ENCODE data around the gene OLFML2A.

Gene OLFML2A

DNA sequence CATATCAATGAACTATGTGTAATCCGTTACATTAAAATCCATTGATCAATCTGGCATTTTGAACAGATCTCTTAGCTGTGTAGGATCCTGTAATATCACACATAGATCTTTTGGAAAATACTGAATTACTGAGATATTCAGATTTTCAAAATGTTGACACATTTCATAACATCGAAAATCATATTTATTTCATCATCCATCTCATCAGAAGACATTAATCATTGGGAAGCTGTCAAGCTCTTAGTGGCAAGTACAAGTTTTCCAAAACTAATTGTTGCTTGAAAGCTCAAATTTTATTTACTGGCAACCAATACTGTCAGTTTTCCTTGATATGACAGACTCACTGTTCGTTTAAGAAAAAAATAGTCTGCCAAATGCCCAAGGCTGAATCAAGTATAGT lies 14.3 kb upstream of the OLFML2A start:
- Histone ChIP-seq H2AFZ (ENCODE audit: low read depth, low read length) (no peak overlapping the region), H3K4me3 (ENCODE audit: low read length) (no peak overlapping the region), H3K4me2 (ENCODE audit: low read length) (no peak overlapping the region), H4K20me1 (ENCODE audit: insufficient read depth, low read length) (peaks cover 90% of the 10 kb centered on the region), H3K9me3 (ENCODE audit: insufficient read depth, low read length) (no peaks in the 10 kb centered on the region), H3K27ac (ENCODE audit: low read length) (no peak overlapping the region), H3K27me3 (ENCODE audit: low read depth, low read length) (0 out of 2 replicates have a peak, but pooled peaks cover under 1% of the 10 kb centered on the region), H3K36me3 (replicated peaks; ENCODE audit: low read depth, low read length) (no peaks in the 10 kb centered on the region), H3K9ac (ENCODE audit: low read length) (no peak overlapping the region), H3K79me2 (ENCODE audit: low read length) (peaks cover 96% of the 10 kb centered on the region), H3K4me1 (ENCODE audit: low read length) (peaks cover 50% of the 10 kb centered on the region)
- TF ChIP-seq, protein P1, sequence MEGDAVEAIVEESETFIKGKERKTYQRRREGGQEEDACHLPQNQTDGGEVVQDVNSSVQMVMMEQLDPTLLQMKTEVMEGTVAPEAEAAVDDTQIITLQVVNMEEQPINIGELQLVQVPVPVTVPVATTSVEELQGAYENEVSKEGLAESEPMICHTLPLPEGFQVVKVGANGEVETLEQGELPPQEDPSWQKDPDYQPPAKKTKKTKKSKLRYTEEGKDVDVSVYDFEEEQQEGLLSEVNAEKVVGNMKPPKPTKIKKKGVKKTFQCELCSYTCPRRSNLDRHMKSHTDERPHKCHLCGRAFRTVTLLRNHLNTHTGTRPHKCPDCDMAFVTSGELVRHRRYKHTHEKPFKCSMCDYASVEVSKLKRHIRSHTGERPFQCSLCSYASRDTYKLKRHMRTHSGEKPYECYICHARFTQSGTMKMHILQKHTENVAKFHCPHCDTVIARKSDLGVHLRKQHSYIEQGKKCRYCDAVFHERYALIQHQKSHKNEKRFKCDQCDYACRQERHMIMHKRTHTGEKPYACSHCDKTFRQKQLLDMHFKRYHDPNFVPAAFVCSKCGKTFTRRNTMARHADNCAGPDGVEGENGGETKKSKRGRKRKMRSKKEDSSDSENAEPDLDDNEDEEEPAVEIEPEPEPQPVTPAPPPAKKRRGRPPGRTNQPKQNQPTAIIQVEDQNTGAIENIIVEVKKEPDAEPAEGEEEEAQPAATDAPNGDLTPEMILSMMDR (IDR thresholded peaks at IDR 0.05; ENCODE audit: low read depth, low read length): no peak
- TF ChIP-seq EZH2phosphoT487 (IDR thresholded peaks at IDR 0.05; ENCODE audit: low read depth): no peak

DNA sequence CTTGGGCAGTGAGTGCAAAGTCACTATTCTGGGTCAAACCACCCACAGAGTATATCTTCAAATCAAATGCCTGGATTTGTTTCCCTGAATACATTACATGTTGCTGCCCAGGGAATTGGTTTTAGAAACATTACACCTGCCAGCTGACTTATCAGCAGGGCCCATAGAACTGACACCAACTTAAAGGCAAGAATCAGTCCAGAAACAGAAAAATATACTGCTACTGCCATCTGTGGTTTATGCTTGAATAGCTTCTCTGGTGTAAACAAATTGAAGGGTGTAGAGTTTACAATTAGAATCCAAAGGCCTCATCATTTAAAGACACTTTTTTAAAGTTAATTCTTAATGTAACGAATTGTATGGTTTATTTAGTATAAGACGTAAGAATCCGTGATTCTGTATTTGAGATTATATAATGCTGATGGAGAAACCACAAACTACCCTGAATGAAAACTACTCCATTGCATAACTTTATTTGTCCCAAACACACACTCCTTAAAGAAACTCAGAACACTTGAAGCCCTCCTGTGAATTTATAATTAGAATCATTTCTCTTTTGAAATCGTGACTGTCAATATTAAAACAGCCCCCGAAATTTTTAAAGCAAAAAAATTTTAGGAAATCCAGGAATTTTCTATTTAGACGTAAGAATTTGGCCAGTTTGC lies 12.0 kb upstream of the OLFML2A start:
- H3K27ac ChIP-seq (ENCODE audit: low read length): no peak overlapping the region
- H3K79me2 ChIP-seq (ENCODE audit: low read length): peaks cover 98% of the 10 kb centered on the region
- H3K27me3 ChIP-seq (ENCODE audit: low read depth, low read length): no peaks in the 10 kb centered on the region
- TF ChIP-seq EZH2phosphoT487 (IDR thresholded peaks at IDR 0.05; ENCODE audit: low read depth): no peak
- TF ChIP-seq, protein P1 (IDR thresholded peaks at IDR 0.05; ENCODE audit: low read depth, low read length): peak; percentile 51
- peaks cover 50% of the 10 kb centered on the region for H3K4me1 ChIP-seq (ENCODE audit: low read length)
- H3K9ac ChIP-seq (ENCODE audit: low read length): peak overlapping the region; percentile 7
- peak overlapping the region; percentile 47 for H3K4me3 ChIP-seq (ENCODE audit: low read length)
- no peaks in the 10 kb centered on the region for H3K36me3 ChIP-seq (replicated peaks; ENCODE audit: low read depth, low read length)
- peak overlapping the region; percentile 73 for H3K4me2 ChIP-seq (ENCODE audit: low read length)
- no peaks in the 10 kb centered on the region for H3K9me3 ChIP-seq (ENCODE audit: insufficient read depth, low read length)
- peaks cover 88% of the 10 kb centered on the region for H4K20me1 ChIP-seq (ENCODE audit: insufficient read depth, low read length)
- no peak overlapping the region for H2AFZ ChIP-seq (ENCODE audit: low read depth, low read length)

DNA sequence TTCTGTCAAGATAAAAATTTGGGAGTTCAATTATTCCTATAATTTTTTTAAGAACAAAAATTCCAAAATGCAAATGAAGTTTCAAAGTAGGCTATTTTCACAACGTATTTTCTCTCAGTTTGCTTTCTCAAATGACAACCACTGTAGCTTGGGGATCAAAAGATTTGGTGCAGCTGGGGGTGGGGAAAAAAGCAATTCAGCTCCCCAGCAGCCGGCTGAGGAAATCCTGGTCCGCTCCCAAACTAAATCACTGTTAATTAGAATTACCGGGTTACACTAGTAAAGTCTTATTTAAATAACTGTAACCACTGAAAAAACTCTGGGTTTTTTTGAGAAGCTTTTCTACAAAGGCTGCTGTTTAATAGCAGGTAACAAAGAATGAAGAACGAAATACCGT lies 11.5 kb upstream of the OLFML2A start:
- peaks cover 86% of the 10 kb centered on the region for H4K20me1 ChIP-seq (ENCODE audit: insufficient read depth, low read length)
- H3K27me3 ChIP-seq (ENCODE audit: low read depth, low read length): no peaks in the 10 kb centered on the region
- TF ChIP-seq, protein P1 (IDR thresholded peaks at IDR 0.05; ENCODE audit: low read depth, low read length): no peak
- TF ChIP-seq EZH2phosphoT487 (IDR thresholded peaks at IDR 0.05; ENCODE audit: low read depth): no peak
- no peak overlapping the region for H2AFZ ChIP-seq (ENCODE audit: low read depth, low read length)
- H3K4me3 ChIP-seq (ENCODE audit: low read length): peak overlapping the region; percentile 47
- peak overlapping the region; percentile 73 for H3K4me2 ChIP-seq (ENCODE audit: low read length)
- H3K27ac ChIP-seq (ENCODE audit: low read length): no peak overlapping the region
- H3K9me3 ChIP-seq (ENCODE audit: insufficient read depth, low read length): no peaks in the 10 kb centered on the region
- peak overlapping the region; percentile 7 for H3K9ac ChIP-seq (ENCODE audit: low read length)
- H3K79me2 ChIP-seq (ENCODE audit: low read length): peaks cover 100% of the 10 kb centered on the region
- H3K36me3 ChIP-seq (replicated peaks; ENCODE audit: low read depth, low read length): no peaks in the 10 kb centered on the region
- peaks cover 50% of the 10 kb centered on the region for H3K4me1 ChIP-seq (ENCODE audit: low read length)

DNA sequence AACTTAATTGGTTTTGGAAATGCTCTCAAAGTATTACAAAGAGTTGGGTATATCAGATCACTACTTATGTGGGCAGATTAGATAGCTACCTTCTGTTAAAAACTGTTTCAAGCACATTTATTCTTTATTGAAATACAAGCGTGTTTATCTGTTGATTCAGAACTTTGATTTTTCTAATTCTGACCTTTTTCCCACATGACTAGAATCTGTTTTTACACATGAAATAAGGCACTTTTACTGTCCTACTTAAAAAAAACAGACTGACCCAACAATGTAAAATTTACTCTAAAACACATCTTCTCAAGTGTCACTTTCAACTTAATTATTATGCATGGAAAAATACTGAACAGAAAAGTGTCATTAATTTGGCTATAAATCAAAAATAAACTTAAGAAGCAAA lies 10.6 kb upstream of the OLFML2A start:
- no peak overlapping the region for H2AFZ ChIP-seq (ENCODE audit: low read depth, low read length)
- no peak overlapping the region for H3K9ac ChIP-seq (ENCODE audit: low read length)

More for the DNA sequence above, 10.6 kb upstream of the OLFML2A start:
- H3K4me3 ChIP-seq (ENCODE audit: low read length): no peak overlapping the region; the same call in 1 of the 2 replicates
- peak overlapping the region; percentile 73 for H3K4me2 ChIP-seq (ENCODE audit: low read length)
- peaks cover 50% of the 10 kb centered on the region for H3K4me1 ChIP-seq (ENCODE audit: low read length)
- H3K36me3 ChIP-seq (replicated peaks; ENCODE audit: low read depth, low read length): no peaks in the 10 kb centered on the region
- no peaks in the 10 kb centered on the region for H3K27me3 ChIP-seq (ENCODE audit: low read depth, low read length)
- H4K20me1 ChIP-seq (ENCODE audit: insufficient read depth, low read length): peaks cover 77% of the 10 kb centered on the region
- H3K79me2 ChIP-seq (ENCODE audit: low read length): peaks cover 91% of the 10 kb centered on the region
- no peak overlapping the region for H3K27ac ChIP-seq (ENCODE audit: low read length)
- no peaks in the 10 kb centered on the region for H3K9me3 ChIP-seq (ENCODE audit: insufficient read depth, low read length)
- TF ChIP-seq EZH2phosphoT487 (IDR thresholded peaks at IDR 0.05; ENCODE audit: low read depth): no peak
- TF ChIP-seq, protein P1 (IDR thresholded peaks at IDR 0.05; ENCODE audit: low read depth, low read length): no peak
